Fibroblast of pulmonary artery (primary cell): ENCODE results near the gene LEMD2.

Source experiments
- DNase-seq: peaks from one replicate; pipeline ENCODE4 v3.0.0-alpha.2; 2010; ENCODE audit warnings: low read depth
- H3K4me3 ChIP-seq: replicated peaks from 2 replicates; pipeline ENCODE4 v1.5.1; 2011; ENCODE audit warnings: low read depth, mild to moderate bottlenecking, control low read depth, low read length, moderate library complexity
- TF ChIP-seq, protein P1 (sequence below): IDR thresholded peaks from 2 replicates; pipeline ENCODE4 v1.5.1; 2011; ENCODE audit warnings: mild to moderate bottlenecking, control low read depth, low read length, inconsistent platforms; ENCODE audit errors: missing control alignments

Gene LEMD2

DNA sequence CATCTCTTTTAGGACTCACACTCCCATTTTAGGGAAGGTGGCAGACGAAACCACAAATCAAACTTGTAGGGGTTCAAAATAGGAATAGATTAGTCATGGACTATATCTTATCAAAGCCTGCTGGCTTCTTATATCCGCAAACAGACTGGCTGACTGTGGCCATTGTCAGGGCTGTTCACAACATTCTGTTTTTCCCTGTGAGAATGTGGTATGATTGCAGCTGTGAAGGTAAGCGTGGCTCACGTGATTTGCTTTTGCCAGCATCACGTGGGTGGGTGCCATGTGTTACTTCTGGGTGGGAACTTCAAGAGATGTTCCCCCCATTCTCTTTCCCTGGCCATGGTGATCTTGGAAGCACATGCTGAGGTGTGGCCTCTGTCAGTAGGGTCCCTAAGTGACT is 48.1 kb downstream of the LEMD2 start:
- TF ChIP-seq, protein P1, sequence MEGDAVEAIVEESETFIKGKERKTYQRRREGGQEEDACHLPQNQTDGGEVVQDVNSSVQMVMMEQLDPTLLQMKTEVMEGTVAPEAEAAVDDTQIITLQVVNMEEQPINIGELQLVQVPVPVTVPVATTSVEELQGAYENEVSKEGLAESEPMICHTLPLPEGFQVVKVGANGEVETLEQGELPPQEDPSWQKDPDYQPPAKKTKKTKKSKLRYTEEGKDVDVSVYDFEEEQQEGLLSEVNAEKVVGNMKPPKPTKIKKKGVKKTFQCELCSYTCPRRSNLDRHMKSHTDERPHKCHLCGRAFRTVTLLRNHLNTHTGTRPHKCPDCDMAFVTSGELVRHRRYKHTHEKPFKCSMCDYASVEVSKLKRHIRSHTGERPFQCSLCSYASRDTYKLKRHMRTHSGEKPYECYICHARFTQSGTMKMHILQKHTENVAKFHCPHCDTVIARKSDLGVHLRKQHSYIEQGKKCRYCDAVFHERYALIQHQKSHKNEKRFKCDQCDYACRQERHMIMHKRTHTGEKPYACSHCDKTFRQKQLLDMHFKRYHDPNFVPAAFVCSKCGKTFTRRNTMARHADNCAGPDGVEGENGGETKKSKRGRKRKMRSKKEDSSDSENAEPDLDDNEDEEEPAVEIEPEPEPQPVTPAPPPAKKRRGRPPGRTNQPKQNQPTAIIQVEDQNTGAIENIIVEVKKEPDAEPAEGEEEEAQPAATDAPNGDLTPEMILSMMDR: no peak
- no peak for DNase-seq
- H3K4me3 ChIP-seq: no peak overlapping the region

- no peak overlapping the region for H3K4me3 ChIP-seq
- DNase-seq: peak; percentile 32
- TF ChIP-seq, protein P1: no peak
Measured at GRCh38 chr6:33740204-33740608, 48.7 kb downstream of the LEMD2 start.

DNA sequence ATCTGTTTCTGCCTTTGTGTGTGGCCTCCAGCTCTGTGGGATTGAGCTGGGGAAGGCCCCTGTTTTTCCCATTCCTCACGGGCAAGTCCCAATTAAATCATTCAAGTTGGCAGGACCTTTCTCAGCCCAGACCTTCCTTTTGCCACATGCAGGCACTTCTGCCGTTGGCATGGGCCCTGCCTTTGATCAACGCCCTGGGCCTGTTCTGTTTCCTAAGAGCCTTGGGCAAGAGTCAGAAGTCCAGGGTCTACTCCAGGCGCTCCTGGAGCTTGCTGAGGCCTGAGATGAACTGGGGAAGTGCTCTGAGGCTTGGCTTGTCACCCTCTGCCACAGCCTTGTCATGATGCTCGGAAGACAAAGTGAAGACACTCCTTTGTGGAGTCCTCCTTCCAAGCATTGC is 49.4 kb downstream of the LEMD2 start:
- DNase-seq: no peak
- TF ChIP-seq, protein P1: no peak
- H3K4me3 ChIP-seq: no peak overlapping the region

GRCh38 chr6:33738879-33739278 is 50.1 kb downstream of the LEMD2 start:
- no peak for DNase-seq
- TF ChIP-seq, protein P1: no peak
- H3K4me3 ChIP-seq: no peak overlapping the region

GRCh38 chr6:33738153-33738552 is 50.8 kb downstream of the LEMD2 start:
- H3K4me3 ChIP-seq: no peak overlapping the region
- TF ChIP-seq, protein P1: no peak
- no peak for DNase-seq

DNA sequence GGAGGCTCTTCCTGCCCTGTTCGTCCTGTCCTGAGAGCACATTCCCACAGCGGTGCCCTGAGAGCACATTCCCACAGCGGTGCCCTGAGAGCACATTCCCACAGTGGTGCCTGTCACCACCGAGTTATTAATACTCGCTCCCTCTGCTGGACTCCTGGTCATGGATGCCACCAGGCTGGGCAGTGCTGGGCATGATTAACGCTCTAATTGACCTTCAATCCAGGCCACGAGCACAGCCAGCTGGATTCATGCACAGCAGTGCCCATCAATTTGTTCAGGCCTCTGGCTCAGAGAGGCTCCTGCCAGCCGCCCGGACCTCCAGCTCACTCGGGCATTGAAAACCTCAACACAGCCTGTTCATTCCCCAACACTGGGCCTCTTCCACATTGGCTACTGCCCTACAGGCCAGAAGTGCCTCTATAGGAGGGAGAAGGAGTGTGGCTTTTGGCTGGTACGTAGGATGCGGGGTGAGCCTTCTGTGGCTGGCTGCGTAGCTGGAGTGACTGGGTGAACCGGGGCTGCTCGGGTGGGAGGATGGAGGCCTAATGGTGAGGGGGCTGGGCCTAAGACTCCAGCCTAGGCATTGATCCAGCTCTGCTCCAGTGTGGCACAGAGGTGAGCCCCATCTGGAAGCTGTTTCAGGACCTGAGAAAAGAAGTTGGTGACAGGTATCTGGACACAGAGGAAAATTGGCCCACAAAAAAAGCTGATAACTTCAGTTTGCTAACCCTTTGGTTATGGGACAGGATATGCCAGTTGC is 51.5 kb downstream of the LEMD2 start:
- DNase-seq: no peak
- TF ChIP-seq, protein P1: no peak
- no peak overlapping the region for H3K4me3 ChIP-seq

- no peak for DNase-seq
- H3K4me3 ChIP-seq: no peak overlapping the region
- TF ChIP-seq, protein P1: no peak
Measured at GRCh38 chr6:33735216-33735615, 53.7 kb downstream of the LEMD2 start.
